Activated naive CD8-positive, alpha-beta T cell treated with anti-CD3 and anti-CD28 coated beads, Interleukin-2, amount 50 U/mL, for 24 hours (primary cell): Measurements from ENCODE around the gene PRMT5.
A peak's percentile ranks its signal among the peaks of the same experiment; 100 is the strongest.
"Not testable (repeated sequence)": the region's sequence is repeated elsewhere in the genome, so short reads cannot be mapped to it uniquely, and the experiment has no call there.

Experiments
- ATAC-seq: fragments of 150-1000 bp; cut with Tn5 transposase; one replicate; pipeline ENCODE4 v1.10.0; 2021
- DNase-seq: peaks from one replicate; pipeline ENCODE4 v3.0.0; 2021
- H3K27ac Mint-ChIP-seq: one replicate; pipeline ENCODE4 v1.8.0; 2021; ENCODE audit warnings: mild to moderate bottlenecking, mixed read lengths
- H3K27me3 Mint-ChIP-seq: one replicate; pipeline ENCODE4 v1.8.0; 2021; ENCODE audit warnings: mixed read lengths
- H3K36me3 Mint-ChIP-seq: one replicate; pipeline ENCODE4 v1.8.0; 2021; ENCODE audit warnings: low read depth, mixed read lengths
- H3K4me1 Mint-ChIP-seq: one replicate; pipeline ENCODE4 v1.8.0; 2021; ENCODE audit warnings: mixed read lengths
- H3K4me3 Mint-ChIP-seq: one replicate; pipeline ENCODE4 v1.8.0; 2021; ENCODE audit warnings: mild to moderate bottlenecking, moderate library complexity, mixed read lengths
- H3K9me3 Mint-ChIP-seq: one replicate; pipeline ENCODE4 v1.8.0; 2021; ENCODE audit warnings: mixed read lengths

PRMT5 gene

GRCh38 chr14:22955702-22956569 lies 26.8 kb upstream of the PRMT5 start:
- no peak for DNase-seq
- Mint-ChIP-seq H3K4me3 (peak overlapping the region; percentile 92), H3K27ac (peak overlapping the region; percentile 83), H3K27me3 (no peaks in the 10 kb centered on the region), H3K4me1 (peaks cover 24% of the 10 kb centered on the region), H3K36me3 (peaks cover 19% of the 10 kb centered on the region), H3K9me3 (no peaks in the 10 kb centered on the region)
- ATAC-seq, result no peak

- ATAC-seq, result no peak
- Mint-ChIP-seq H3K9me3 (no peaks in the 10 kb centered on the region), H3K4me3 (no peak overlapping the region), H3K36me3 (peaks cover 27% of the 10 kb centered on the region), H3K27me3 (no peaks in the 10 kb centered on the region), H3K27ac (peak overlapping the region; percentile 35), H3K4me1 (peaks cover 18% of the 10 kb centered on the region)
- no peak for DNase-seq
These were observed 23.2 kb upstream of the PRMT5 start for GRCh38 chr14:22952418-22952817.

GRCh38 chr14:22951795-22952194 lies 22.6 kb upstream of the PRMT5 start:
- DNase-seq, H3K27me3 Mint-ChIP-seq, H3K4me3 Mint-ChIP-seq, H3K9me3 Mint-ChIP-seq, H3K27ac Mint-ChIP-seq, ATAC-seq: not testable (repeated sequence)
- peaks cover 14% of the 10 kb centered on the region for H3K4me1 Mint-ChIP-seq
- peaks cover 32% of the 10 kb centered on the region for H3K36me3 Mint-ChIP-seq

DNA sequence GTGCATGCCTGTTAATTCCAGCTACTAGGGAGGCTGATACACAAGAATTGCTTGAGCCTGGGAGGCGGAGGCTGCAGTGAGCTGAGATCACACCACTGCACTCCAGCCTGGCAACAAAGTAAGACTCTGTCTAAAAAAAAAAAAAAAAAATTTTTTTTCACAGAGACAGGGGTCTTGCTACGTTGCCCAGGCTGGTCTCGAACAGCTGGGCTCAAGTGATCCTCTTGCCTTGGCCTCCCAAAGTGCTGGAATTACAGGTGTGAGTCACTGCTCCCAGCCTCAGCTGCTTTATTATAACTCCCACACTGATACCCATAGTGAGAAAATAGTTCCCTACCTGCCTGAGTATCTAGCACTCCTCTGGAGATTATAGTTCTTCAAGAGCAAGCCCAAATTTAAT lies 16.5 kb upstream of the PRMT5 start:
- H3K27ac Mint-ChIP-seq, result no peak overlapping the region
- no peak overlapping the region for H3K4me3 Mint-ChIP-seq
- H3K36me3 Mint-ChIP-seq, result peaks cover 25% of the 10 kb centered on the region
- no peaks in the 10 kb centered on the region for H3K4me1 Mint-ChIP-seq
- H3K27me3 Mint-ChIP-seq, result no peaks in the 10 kb centered on the region
- ATAC-seq (no peak), DNase-seq (no peak)
- no peaks in the 10 kb centered on the region for H3K9me3 Mint-ChIP-seq

DNA sequence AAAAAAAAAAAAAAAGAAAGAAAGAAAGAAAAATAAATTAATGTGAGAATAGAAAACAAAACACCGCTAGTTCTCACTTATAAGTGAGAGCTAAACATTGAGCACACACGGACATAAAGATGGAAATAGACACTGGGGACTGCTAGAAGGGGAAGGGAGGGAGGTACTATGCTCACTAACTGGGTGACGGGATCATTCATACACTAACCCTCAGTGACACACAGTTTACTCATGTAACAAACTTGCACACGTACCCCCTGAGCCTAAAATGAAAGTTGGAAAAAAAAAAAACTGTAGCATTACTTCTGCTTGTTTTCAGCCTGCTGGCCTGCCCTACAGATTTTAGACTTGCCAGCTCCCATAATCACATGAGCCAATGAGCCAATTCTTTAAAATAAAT lies 10.5 kb upstream of the PRMT5 start:
- Mint-ChIP-seq H3K36me3 (peaks cover 7% of the 10 kb centered on the region), H3K4me1 (no peaks in the 10 kb centered on the region), H3K27me3 (no peaks in the 10 kb centered on the region), H3K4me3 (no peak overlapping the region), H3K27ac (no peak overlapping the region), H3K9me3 (no peaks in the 10 kb centered on the region)
- no peak for ATAC-seq
- no peak for DNase-seq

DNA sequence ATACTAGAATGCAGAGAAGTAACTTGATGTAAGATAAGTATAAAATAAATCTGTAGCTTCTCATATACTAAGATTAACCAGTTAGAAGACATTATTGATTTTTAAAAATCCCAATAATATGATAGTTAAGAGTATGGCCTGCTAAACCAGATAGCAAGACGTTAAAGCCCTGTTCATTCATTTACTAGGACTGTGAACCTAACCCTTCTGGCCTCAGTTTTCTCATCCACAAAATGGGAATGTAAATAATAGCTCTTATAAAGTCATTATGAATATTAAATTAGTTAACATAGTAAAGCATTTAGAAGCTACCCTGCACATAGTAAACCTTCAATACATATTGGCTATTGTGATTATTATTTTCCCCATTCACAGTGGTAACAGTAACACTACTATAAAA lies 6.0 kb upstream of the PRMT5 start:
- H3K27me3 Mint-ChIP-seq, result no peaks in the 10 kb centered on the region
- no peak overlapping the region for H3K4me3 Mint-ChIP-seq
- no peak overlapping the region for H3K27ac Mint-ChIP-seq
- H3K9me3 Mint-ChIP-seq, result no peaks in the 10 kb centered on the region
- H3K36me3 Mint-ChIP-seq, result peaks cover 2% of the 10 kb centered on the region
- ATAC-seq, result no peak
- DNase-seq, result no peak
- peaks cover 13% of the 10 kb centered on the region for H3K4me1 Mint-ChIP-seq

DNA sequence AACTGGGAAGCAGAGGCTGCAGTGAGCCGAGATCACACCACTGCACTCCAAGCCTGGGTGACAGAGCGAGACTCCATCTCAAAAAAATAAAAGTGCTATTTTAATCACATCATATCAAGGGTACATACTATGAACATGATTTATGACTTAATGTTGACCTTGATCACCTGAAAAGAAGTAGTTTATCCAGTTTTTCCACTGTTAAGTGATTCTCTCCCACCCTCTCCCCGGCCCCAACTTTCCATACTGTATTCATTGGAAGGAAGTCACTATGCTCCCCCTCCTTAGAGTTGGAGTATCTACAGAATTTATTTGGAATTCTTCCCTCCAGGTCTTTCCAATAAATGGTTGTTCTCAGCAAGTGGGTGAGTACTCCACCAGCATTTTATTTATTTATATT lies 3.0 kb upstream of the PRMT5 start:
- Mint-ChIP-seq H3K27me3 (no peaks in the 10 kb centered on the region), H3K36me3 (peaks cover 11% of the 10 kb centered on the region), H3K9me3 (no peaks in the 10 kb centered on the region), H3K4me3 (no peak overlapping the region), H3K4me1 (peaks cover 27% of the 10 kb centered on the region), H3K27ac (no peak overlapping the region)
- ATAC-seq (no peak), DNase-seq (no peak)

GRCh38 chr14:22929961-22930364 lies 787 bp upstream of the PRMT5 start:
- Mint-ChIP-seq H3K9me3 (no peaks in the 10 kb centered on the region), H3K4me1 (peaks cover 37% of the 10 kb centered on the region), H3K27me3 (no peaks in the 10 kb centered on the region), H3K27ac (no peak overlapping the region), H3K36me3 (peaks cover 28% of the 10 kb centered on the region), H3K4me3 (no peak overlapping the region)
- ATAC-seq (no peak), DNase-seq (no peak)

DNA sequence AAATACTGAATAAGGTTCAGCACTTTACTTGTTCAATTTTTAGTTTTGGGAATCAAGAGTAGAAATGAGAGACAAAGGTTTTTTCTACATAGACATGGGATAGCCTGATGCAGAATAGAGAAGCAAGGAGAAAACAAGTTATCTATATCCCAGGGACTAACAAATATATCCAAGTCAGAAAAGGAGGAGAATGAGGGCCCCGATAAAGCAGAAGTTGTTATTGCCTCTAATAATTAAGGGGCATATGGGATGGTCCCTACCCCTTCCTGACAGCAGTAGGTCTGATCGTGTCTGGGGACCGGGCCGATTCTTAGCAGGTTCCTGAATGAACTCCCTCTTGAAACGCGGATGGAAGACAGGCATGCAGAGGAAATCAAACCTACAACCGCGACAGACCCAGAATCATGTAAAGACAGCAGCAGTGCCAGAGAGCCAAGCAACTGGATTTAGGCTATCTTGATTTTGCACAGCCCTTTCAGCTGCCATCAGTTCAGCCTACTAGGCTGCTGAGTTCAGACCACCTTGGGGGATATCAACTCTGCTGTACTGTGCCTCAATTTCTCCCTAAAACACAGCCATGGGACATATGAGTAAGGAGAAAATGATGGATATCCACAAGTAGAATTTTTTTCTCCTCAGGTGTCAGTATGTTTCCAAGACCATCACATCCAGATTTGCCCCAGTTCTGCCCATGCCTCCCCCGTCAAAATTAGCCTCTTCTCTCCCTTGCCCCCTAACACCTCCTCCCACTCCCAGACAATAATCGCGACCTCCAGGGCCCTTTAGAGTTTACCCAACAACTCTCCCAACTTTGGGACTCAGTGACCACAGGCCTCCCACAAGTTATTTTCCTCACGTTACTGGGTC lies 706 bp downstream of the PRMT5 start:
- no peak for DNase-seq
- Mint-ChIP-seq H3K27me3 (no peaks in the 10 kb centered on the region), H3K27ac (no peak overlapping the region), H3K4me1 (peaks cover 37% of the 10 kb centered on the region), H3K36me3 (peaks cover 42% of the 10 kb centered on the region), H3K4me3 (no peak overlapping the region), H3K9me3 (no peaks in the 10 kb centered on the region)
- ATAC-seq, result no peak

DNA sequence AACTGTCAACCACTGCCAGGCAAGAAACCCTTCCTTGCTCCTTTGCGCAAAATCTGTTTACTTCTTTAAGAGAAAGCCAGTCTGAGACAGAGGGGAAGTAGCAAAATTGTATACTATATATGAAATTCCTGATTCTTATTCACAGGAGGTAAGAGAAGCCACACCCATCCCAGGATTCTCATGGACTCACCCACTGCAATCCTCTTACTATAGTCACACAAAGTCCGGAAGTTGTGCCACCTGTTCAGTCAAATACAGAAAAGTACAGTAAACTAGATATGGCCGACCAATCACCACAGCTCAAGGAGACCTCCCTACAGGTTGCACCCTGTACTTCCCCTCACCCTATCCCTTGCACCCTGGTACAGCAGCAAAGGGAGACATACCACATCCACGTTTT lies 2.9 kb downstream of the PRMT5 start:
- ATAC-seq, result no peak
- no peak overlapping the region for H3K27ac Mint-ChIP-seq
- no peaks in the 10 kb centered on the region for H3K9me3 Mint-ChIP-seq
- no peaks in the 10 kb centered on the region for H3K27me3 Mint-ChIP-seq
- DNase-seq, result no peak
- peaks cover 24% of the 10 kb centered on the region for H3K4me1 Mint-ChIP-seq
- H3K4me3 Mint-ChIP-seq, result no peak overlapping the region
- H3K36me3 Mint-ChIP-seq, result peaks cover 54% of the 10 kb centered on the region

DNA sequence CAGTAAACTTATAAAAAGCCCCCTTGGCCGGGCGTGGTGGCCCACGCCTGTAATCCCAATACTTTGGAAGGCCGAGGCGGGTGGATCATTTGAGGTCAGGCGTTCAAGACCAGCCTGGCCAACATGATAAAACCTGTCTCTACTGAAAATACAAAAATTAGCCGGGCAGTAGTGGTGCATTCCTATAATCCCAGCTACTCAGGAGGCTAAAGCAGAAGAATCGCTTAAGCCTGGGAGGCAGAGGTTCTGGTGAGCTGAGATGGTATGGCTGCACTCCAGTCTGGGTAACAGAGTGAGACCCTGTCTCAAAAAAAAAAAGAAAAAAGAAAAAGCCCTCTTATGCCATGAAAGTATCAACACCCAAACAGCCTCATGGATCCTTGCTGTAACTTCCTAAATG lies 3.7 kb downstream of the PRMT5 start:
- no peak for DNase-seq
- ATAC-seq, result no peak
- H3K4me1 Mint-ChIP-seq, result peaks cover 24% of the 10 kb centered on the region
- H3K27me3 Mint-ChIP-seq, result no peaks in the 10 kb centered on the region
- no peak overlapping the region for H3K27ac Mint-ChIP-seq
- H3K36me3 Mint-ChIP-seq, result peaks cover 60% of the 10 kb centered on the region
- H3K4me3 Mint-ChIP-seq, result no peak overlapping the region
- H3K9me3 Mint-ChIP-seq, result no peaks in the 10 kb centered on the region

GRCh38 chr14:22923746-22924145 lies 5.4 kb downstream of the PRMT5 start:
- ATAC-seq (no peak), DNase-seq (no peak)
- Mint-ChIP-seq H3K4me3 (no peak overlapping the region), H3K9me3 (no peaks in the 10 kb centered on the region), H3K27ac (no peak overlapping the region), H3K4me1 (peaks cover 39% of the 10 kb centered on the region), H3K27me3 (peaks cover 3% of the 10 kb centered on the region), H3K36me3 (peaks cover 68% of the 10 kb centered on the region)

DNA sequence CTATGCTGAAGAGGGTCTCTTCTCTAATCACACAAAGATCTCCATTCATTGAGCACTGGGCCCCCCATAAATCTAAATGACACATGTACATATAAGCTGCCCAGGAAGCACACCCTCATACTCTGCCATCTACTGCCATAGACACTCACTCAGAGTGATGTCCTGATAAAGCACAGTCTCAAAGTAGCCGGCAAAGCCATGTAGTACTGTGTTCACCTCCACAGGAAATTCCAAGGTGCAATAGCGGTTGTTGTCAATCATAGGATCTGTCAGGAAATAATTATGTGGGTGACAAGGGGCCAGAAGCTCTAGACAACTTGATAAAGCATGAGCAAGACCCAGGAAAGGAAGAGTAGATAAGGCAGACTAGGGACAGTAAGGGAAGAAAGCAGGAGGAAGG lies 6.9 kb downstream of the PRMT5 start:
- H3K4me3 Mint-ChIP-seq, result no peak overlapping the region

DNA sequence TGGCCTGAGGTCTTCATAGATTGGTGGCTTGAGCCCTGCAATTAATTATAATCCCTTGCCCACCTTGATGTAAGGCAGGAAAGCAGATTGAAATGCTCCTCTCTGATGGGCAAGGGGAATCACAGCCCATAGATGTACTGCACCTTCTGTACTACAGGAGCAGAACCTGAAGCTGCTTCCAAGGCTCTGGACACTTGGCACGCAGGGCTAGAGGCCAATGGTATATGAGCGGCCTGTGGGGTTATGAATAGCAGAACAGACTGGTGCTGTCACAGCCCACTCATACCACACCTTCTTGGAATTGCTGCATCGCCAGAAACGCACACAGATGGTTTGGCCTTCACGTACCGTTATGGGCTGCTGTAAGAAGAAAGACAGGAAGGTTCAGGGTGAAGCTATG lies 8.5 kb downstream of the PRMT5 start:
- ATAC-seq (no peak), DNase-seq (no peak)
- Mint-ChIP-seq H3K36me3 (peaks cover 50% of the 10 kb centered on the region), H3K9me3 (no peaks in the 10 kb centered on the region), H3K27ac (no peak overlapping the region), H3K27me3 (peaks cover 3% of the 10 kb centered on the region), H3K4me1 (peaks cover 41% of the 10 kb centered on the region), H3K4me3 (no peak overlapping the region)

More for the DNA sequence above, 6.9 kb downstream of the PRMT5 start:
- no peak overlapping the region for H3K27ac Mint-ChIP-seq
- H3K27me3 Mint-ChIP-seq, result peaks cover 3% of the 10 kb centered on the region
- peaks cover 64% of the 10 kb centered on the region for H3K36me3 Mint-ChIP-seq
- DNase-seq (no peak), ATAC-seq (no peak)
- H3K4me1 Mint-ChIP-seq, result peaks cover 36% of the 10 kb centered on the region
- H3K9me3 Mint-ChIP-seq, result no peaks in the 10 kb centered on the region

DNA sequence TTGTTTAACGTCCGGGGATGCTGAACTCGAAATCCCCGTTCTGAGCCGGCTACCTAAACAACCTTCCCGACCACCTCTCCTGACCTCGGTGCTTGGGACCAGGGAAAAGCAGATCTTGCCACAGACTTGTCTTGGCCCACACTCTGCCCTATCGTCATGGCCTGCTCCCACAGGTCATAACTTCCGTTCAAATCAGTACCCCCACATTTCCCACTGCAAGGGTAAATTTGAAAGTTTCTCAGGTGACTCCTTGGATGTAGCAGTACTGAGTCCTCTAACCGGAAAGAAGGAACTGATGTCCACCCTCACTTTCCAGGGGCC lies 9.6 kb downstream of the PRMT5 start:
- peak; percentile 1 for ATAC-seq
- Mint-ChIP-seq H3K27me3 (peaks cover 3% of the 10 kb centered on the region), H3K4me1 (peaks cover 49% of the 10 kb centered on the region), H3K9me3 (no peaks in the 10 kb centered on the region), H3K27ac (peak overlapping the region; percentile 100), H3K4me3 (peak overlapping the region; percentile 98), H3K36me3 (peaks cover 45% of the 10 kb centered on the region)
- no peak for DNase-seq
